Psoas muscle (tissue), 8 donors: ENCODE measurements around the gene TFDP1. TPM values are rescaled to one million over a fixed set of nuclear protein-coding genes. Genes with fewer than 3 reads are reported as not detected.
A peak's percentile ranks its signal among the peaks of the same experiment; 100 is the strongest.

Experiments
- ATAC-seq, 4 donors: fragments of 200-7000 bp; cut with Tn5 transposase; one replicate each; pipeline ENCODE4 v1.9.1; 2020; ENCODE audit warnings: moderate library complexity in 3 of 4, mild to moderate bottlenecking in 2 of 4
- DNase-seq, 2 donors: peaks; one replicate each; pipeline ENCODE4 v3.0.0-alpha.2; 2020
- H3K27ac ChIP-seq: fragments of 200-600 bp; one replicate; pipeline ENCODE4 v1.8.0; 2022
- H3K27me3 ChIP-seq, 3 donors: fragments of 200-600 bp in 1 of 3; one replicate each; pipeline versions ENCODE4 v1.6.1 to v1.8.0; 2013 to 2022; ENCODE audit warnings: low read length in 2 of 3, mild to moderate bottlenecking in 2 of 3, moderate library complexity in 1 of 3; ENCODE audit not compliant: insufficient read depth in 3 of 3
- H3K36me3 ChIP-seq, 2 donors: fragments of 200-600 bp in 1 of 2; one replicate each; pipeline versions ENCODE4 v1.6.1 to v1.8.0; 2013 to 2022; ENCODE audit warnings: low read depth in 1 of 2, mild to moderate bottlenecking in 1 of 2, moderate library complexity in 1 of 2; ENCODE audit not compliant: insufficient read depth in 1 of 2
- H3K4me1 ChIP-seq: fragments of 200-600 bp; one replicate; pipeline ENCODE4 v1.8.0; 2022
- H3K4me3 ChIP-seq: fragments of 200-600 bp; one replicate; pipeline ENCODE4 v1.8.0; 2022; ENCODE audit warnings: mild to moderate bottlenecking
- H3K9me3 ChIP-seq: fragments of 200-600 bp; one replicate; pipeline ENCODE4 v1.8.0; 2022
- CTCF ChIP-seq: fragments of 200-600 bp; IDR thresholded peaks from one replicate; pipeline ENCODE4 v1.8.0; 2022; ENCODE audit warnings: antibody characterized with exemption
- WGBS, 3 donors: extraction: QIAGEN DNeasy Blood & Tissue Kit; methylation state at CpG; one replicate each; pipeline versions ENCODE4 v1.1.6 to v1.1.7; 2013; 5-methylcytosine and 5-hydroxymethylcytosine counted together
- intact Hi-C, 2 donors: fragments of 100-400 bp; cut with DNase I; formaldehyde crosslinking; loops; one replicate each; pipeline versions ENCODE4 v1.11.0 to v1.14.2; 2022
- polyA plus RNA-seq, 3 donors: library from polyadenylated mRNA; stranded (reverse); fragments of 200-250 nt; gene quantifications; one replicate each; pipeline ENCODE4 v1.2.3, GENCODE V29; 2013
- total RNA-seq, 4 donors: library from RNA; stranded (reverse); fragmentation: NEBNext Ultra II Directional in 2 of 4; extraction: Animal tissue kit (Norgen Biotek cat#: 25700) in 2 of 4; gene quantifications; one replicate each; pipeline versions ENCODE4 v1.2.1 to v1.2.4, GENCODE V29; 2021 to 2023
- donor health status: healthy with polysubstance abuse.
- donor health status: DM: no; HTN: no; CAD: no; lungs with moderate emphysema.
- donor health status: Bipolar disorder and iron deficiency.
- donor health status: healthy.
- donor health status: DM: yes; HTN: yes; CAD: no.
- donor health status: DM: no; HTN: no; CAD: no.
- donor health status: DM: no; HTN: no; CAD: no.
- donor health status: DM: yes; HTN: yes; CAD: no.

TFDP1 gene
- total and polyA plus RNA-seq, 7 donors, result 18.8 to 40.2 (median 31.4) TPM

- Histone ChIP-seq H3K9me3 (no peaks in the 10 kb centered on the region), H3K27me3 (no peaks in the 10 kb centered on the region), H3K27ac (no peak overlapping the region), H3K4me1 (no peaks in the 10 kb centered on the region), H3K36me3 (peaks cover 7 to 65% of the 10 kb centered on the region in 2 donors), H3K4me3 (no peak overlapping the region)
- TF ChIP-seq CTCF, result no peak
- 93 to 94% (median 93%) methylated on average over 27 of the region's 27 CpGs for WGBS, 3 donors
- DNase-seq (peak in 1 of 2 donors; percentile 34), ATAC-seq (no peak)
- intact Hi-C loops, result no loop called here
Observed at GRCh38 chr13:113639616-113640262, 55.2 kb downstream of the TFDP1 start.

GRCh38 chr13:113641426-113641825 lies 56.9 kb downstream of the TFDP1 start:
- no peak for DNase-seq
- whole genome bisulfite sequencing, 3 donors, result 89 to 97% (median 89%) methylated on average over 7 of the region's 7 CpGs

DNA sequence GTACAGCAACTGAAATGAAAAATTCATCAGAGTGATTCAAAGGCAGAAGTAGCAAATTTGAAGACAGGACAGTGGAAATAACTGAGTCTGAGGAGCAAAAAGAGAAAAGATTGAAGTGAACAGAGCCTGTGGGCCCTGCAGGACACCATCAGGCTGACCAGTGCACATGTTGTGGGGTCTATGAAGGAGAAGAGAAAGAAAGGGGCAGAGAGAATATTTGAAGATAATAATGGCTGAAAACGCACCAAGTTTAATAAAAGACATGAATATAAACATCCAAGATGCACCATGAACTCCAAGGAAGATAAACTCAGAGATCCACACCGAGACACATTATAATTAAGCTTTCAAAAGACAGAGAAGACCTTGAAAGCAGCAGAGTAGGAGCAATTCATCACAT lies 58.0 kb downstream of the TFDP1 start:
- intact Hi-C loops, result no loop called here
- Histone ChIP-seq H3K4me1 (no peaks in the 10 kb centered on the region), H3K27me3 (no peaks in the 10 kb centered on the region), H3K4me3 (no peak overlapping the region), H3K9me3 (no peaks in the 10 kb centered on the region), H3K36me3 (peaks cover 3 to 37% of the 10 kb centered on the region in 2 donors), H3K27ac (no peak overlapping the region)
- DNase-seq (no peak), ATAC-seq (no peak)
- no peak for TF ChIP-seq CTCF
- 96 to 100% (median 98%) methylated on average over 2 of the region's 2 CpGs for WGBS, 3 donors

More at GRCh38 chr13:113641426-113641825, 56.9 kb downstream of the TFDP1 start:
- Histone ChIP-seq H3K4me1 (no peaks in the 10 kb centered on the region), H3K4me3 (no peak overlapping the region), H3K27ac (no peak overlapping the region), H3K27me3 (no peaks in the 10 kb centered on the region), H3K36me3 (peaks cover 4 to 48% of the 10 kb centered on the region in 2 donors), H3K9me3 (no peaks in the 10 kb centered on the region)
- intact Hi-C loops, result no loop called here
- ATAC-seq, result no peak
- no peak for TF ChIP-seq CTCF

DNA sequence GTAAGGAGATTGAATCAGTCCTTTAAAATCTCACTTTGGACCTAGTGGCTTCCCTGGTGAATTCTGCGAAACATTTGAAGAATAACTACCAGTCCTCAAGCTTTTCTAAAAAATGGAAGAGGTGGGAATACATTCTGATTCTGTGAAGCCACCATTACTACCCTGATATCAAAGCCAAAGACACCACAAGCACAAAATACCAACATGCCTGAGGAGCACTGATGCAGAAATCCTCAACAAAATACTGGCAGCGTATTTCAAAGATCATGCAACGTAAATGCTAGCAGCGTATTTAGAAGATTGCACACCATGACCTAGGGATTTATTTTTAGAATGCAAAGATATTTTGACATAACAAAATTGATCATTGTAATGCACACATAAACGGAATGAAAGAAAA lies 59.0 kb downstream of the TFDP1 start:
- 94 to 97% (median 96%) methylated on average over 5 of the region's 5 CpGs for WGBS, 3 donors
- intact Hi-C loops, result no loop called here

More for the DNA sequence above, 59.0 kb downstream of the TFDP1 start:
- no peak for ATAC-seq
- H3K4me3 ChIP-seq, result no peak overlapping the region
- H3K4me1 ChIP-seq, result peaks cover 4% of the 10 kb centered on the region
- H3K9me3 ChIP-seq, result no peaks in the 10 kb centered on the region
- no peak for DNase-seq
- TF ChIP-seq CTCF, result no peak
- peaks cover 0 to 27% of the 10 kb centered on the region in 2 donors for H3K36me3 ChIP-seq
- no peak overlapping the region for H3K27ac ChIP-seq
- H3K27me3 ChIP-seq, result no peaks in the 10 kb centered on the region
